HepG2 (cell line): ENCODE results near the gene CCL7. TPM values are rescaled to one million over a fixed set of nuclear protein-coding genes. Genes with fewer than 3 reads are reported as not detected.

Experiments used
- ATAC-seq: fragments of 200-7000 bp; cut with Tn5 transposase; 3 replicates; pipeline ENCODE4 v1.9.1; 2020; ENCODE audit warnings: mild to moderate bottlenecking, moderate library complexity
- BruUV-seq: library from RNA; stranded (reverse); fragments of 400-500 nt; replicated peaks from 2 replicates; lab custom pipeline; 2021; lab: Mats Ljungman, UMichigan
- CTCF ChIA-PET: fragments of 300-600 bp; formaldehyde crosslinking; extraction: SDS; loops from one replicate; lab custom pipeline; 2021; ENCODE audit warnings: low total read pairs, inconsistent platforms, low intra/inter-chr PET ratio; lab: Yijun Ruan, JAX
- POLR2A ChIA-PET: fragments of 350-600 bp; sonication (Branson Sonifier 250); formaldehyde crosslinking; loops from one replicate; lab custom pipeline; 2020; ENCODE audit warnings: antibody characterized with exemption, inconsistent platforms; lab: Yijun Ruan, JAX
- DNase-seq: peaks from one replicate; pipeline ENCODE4 v3.0.0-alpha.2; 2015; ENCODE audit warnings: low spot score
- FAIRE-seq: peaks from 3 replicates; lab custom pipeline; 2011; peaks lifted over from hg19 to GRCh38; lab: Jason Lieb, UNC
- H2AFZ ChIP-seq: one replicate; pipeline ENCODE4 v1.6.1; 2011; ENCODE audit warnings: low read length, inconsistent platforms
- H3K27ac ChIP-seq: fragments of 300-600 bp; 3 replicates; pipeline ENCODE4 v1.8.0; 2011; ENCODE audit warnings: mixed run types, mild to moderate bottlenecking, mixed read lengths, low read length, inconsistent platforms; ENCODE audit not compliant: insufficient read depth; ENCODE audit errors: extremely low read length
- H3K27me3 ChIP-seq, 2 experiments: fragments of 200-600 bp in 1 of 2; 2 replicates in 1 of 2; 3 replicates in 1 of 2; pipeline versions ENCODE4 v1.6.0 to v1.8.0; 2011; ENCODE audit warnings: low read length in 2 of 2, mild to moderate bottlenecking in 2 of 2, moderate library complexity in 2 of 2, inconsistent platforms in 1 of 2; ENCODE audit not compliant: insufficient read depth in 2 of 2, control insufficient read depth in 1 of 2
- H3K36me3 ChIP-seq, 2 experiments: fragments of 200-600 bp in 1 of 2; replicated peaks in 1 of 2; 2 replicates in 1 of 2; 3 replicates in 1 of 2; pipeline versions ENCODE4 v1.5.1 to v1.8.0; 2011; ENCODE audit warnings: low read length in 2 of 2, inconsistent platforms in 1 of 2; ENCODE audit not compliant: insufficient read depth in 2 of 2, control insufficient read depth in 1 of 2
- H3K4me1 ChIP-seq: 2 replicates; pipeline ENCODE4 v1.5.1; 2012; ENCODE audit warnings: low read length, inconsistent platforms; ENCODE audit not compliant: insufficient read depth
- H3K4me2 ChIP-seq: 2 replicates; pipeline ENCODE4 v1.6.0; 2011; ENCODE audit warnings: low read depth, low read length, inconsistent platforms
- H3K4me3 ChIP-seq, 3 experiments: fragments of 200-600 bp in 1 of 3; sonication (generic), shearing (Covaris generic) in 1 of 3; replicated peaks in 1 of 3; 2 replicates each; pipeline ENCODE4 v1.5.1; 2011 to 2016; ENCODE audit warnings: low read length in 3 of 3, inconsistent platforms in 2 of 3, low read depth in 2 of 3, mild to moderate bottlenecking in 2 of 3, control low read depth in 1 of 3, mixed read lengths in 1 of 3; ENCODE audit not compliant: insufficient read depth in 1 of 3
- H3K79me2 ChIP-seq: one replicate; pipeline ENCODE4 v1.6.1; 2011; ENCODE audit warnings: low read length, inconsistent platforms; ENCODE audit not compliant: insufficient read depth
- H3K9ac ChIP-seq: 2 replicates; pipeline ENCODE4 v1.6.0; 2011; ENCODE audit warnings: mild to moderate bottlenecking, low read depth, low read length, inconsistent platforms; ENCODE audit not compliant: insufficient read depth
- H3K9me3 ChIP-seq: 2 replicates; pipeline ENCODE4 v1.5.1; 2012; ENCODE audit warnings: mild to moderate bottlenecking, low read length
- H4K20me1 ChIP-seq: 2 replicates; pipeline ENCODE4 v1.6.0; 2011; ENCODE audit warnings: inconsistent platforms, mild to moderate bottlenecking, low read length, moderate library complexity; ENCODE audit not compliant: insufficient read depth
- AHR ChIP-seq: IDR thresholded peaks from 2 replicates; pipeline ENCODE4 v1.6.1; 2018; ENCODE audit warnings: missing genetic modification reagents, missing compliant biosample characterization
- CCDC6 ChIP-seq: sonication (generic); formaldehyde crosslinking; IDR thresholded peaks from 2 replicates; pipeline ENCODE4 v1.8.1; 2022; ENCODE audit warnings: mild to moderate bottlenecking, missing genetic modification reagents, moderate library complexity
- EEA1 ChIP-seq: sonication (generic); formaldehyde crosslinking; IDR thresholded peaks from 2 replicates; pipeline ENCODE4 v1.5.1; 2020; ENCODE audit warnings: mild to moderate bottlenecking, missing genetic modification reagents, borderline replicate concordance
- FLYWCH1 ChIP-seq: sonication (generic); formaldehyde crosslinking; IDR thresholded peaks from 2 replicates; pipeline ENCODE4 v1.8.1; 2023; ENCODE audit warnings: mild to moderate bottlenecking, missing genetic modification reagents
- HBP1 ChIP-seq: IDR thresholded peaks from 2 replicates; pipeline ENCODE4 v1.6.1; 2016; ENCODE audit warnings: low read depth, control low read depth
- HIC2 ChIP-seq: sonication (generic); formaldehyde crosslinking; IDR thresholded peaks from 2 replicates; pipeline ENCODE4 v1.9.0; 2022; ENCODE audit warnings: low read depth, missing genetic modification reagents
- JARID2 ChIP-seq: sonication (generic); formaldehyde crosslinking; IDR thresholded peaks from 2 replicates; pipeline ENCODE4 v1.8.1; 2023; ENCODE audit warnings: missing genetic modification reagents, inconsistent platforms; ENCODE audit not compliant: insufficient replicate concordance
- KAT7 ChIP-seq: IDR thresholded peaks from 2 replicates; pipeline ENCODE4 v1.6.1; 2018; ENCODE audit warnings: borderline replicate concordance, missing compliant biosample characterization
- MLX ChIP-seq: IDR thresholded peaks from 2 replicates; pipeline ENCODE4 v1.6.1; 2016
- NFYC ChIP-seq: IDR thresholded peaks from 2 replicates; pipeline ENCODE4 v1.6.1; 2016; ENCODE audit warnings: missing genetic modification reagents, missing compliant biosample characterization
- NKX3-1 ChIP-seq: sonication (generic); formaldehyde crosslinking; IDR thresholded peaks from 2 replicates; pipeline ENCODE4 v1.5.0; 2020; ENCODE audit warnings: missing genetic modification reagents
- PITX1 ChIP-seq: sonication (generic); formaldehyde crosslinking; IDR thresholded peaks from 2 replicates; pipeline ENCODE4 v1.5.1; 2020; ENCODE audit warnings: mild to moderate bottlenecking, missing genetic modification reagents
- POGZ ChIP-seq: sonication (generic); formaldehyde crosslinking; IDR thresholded peaks from 2 replicates; pipeline ENCODE4 v1.4.0; 2020; ENCODE audit warnings: mild to moderate bottlenecking, missing genetic modification reagents
- RXRB ChIP-seq: IDR thresholded peaks from 2 replicates; pipeline ENCODE4 v1.6.1; 2016; ENCODE audit warnings: borderline replicate concordance, missing genetic modification reagents, missing compliant biosample characterization
- SATB2 ChIP-seq: sonication (generic); formaldehyde crosslinking; IDR thresholded peaks from 2 replicates; pipeline ENCODE4 v1.5.0; 2020; ENCODE audit warnings: missing genetic modification reagents
- SRY ChIP-seq: sonication (generic); formaldehyde crosslinking; IDR thresholded peaks from 2 replicates; pipeline ENCODE4 v1.8.0; 2022; ENCODE audit warnings: mild to moderate bottlenecking, missing genetic modification reagents
- TSC22D2 ChIP-seq: sonication (generic); formaldehyde crosslinking; IDR thresholded peaks from 2 replicates; pipeline ENCODE4 v1.5.1; 2020; ENCODE audit warnings: missing genetic modification reagents, mild to moderate bottlenecking, borderline replicate concordance
- ZNF333 ChIP-seq: sonication (generic); formaldehyde crosslinking; IDR thresholded peaks from 2 replicates; pipeline ENCODE4 v1.4.0; 2020; ENCODE audit warnings: mild to moderate bottlenecking, missing genetic modification reagents, borderline replicate concordance
- ZNF33A ChIP-seq: sonication (generic); formaldehyde crosslinking; IDR thresholded peaks from 2 replicates; pipeline ENCODE4 v1.5.1; 2020; ENCODE audit warnings: missing genetic modification reagents, mild to moderate bottlenecking, moderate library complexity, borderline replicate concordance
- ZNF543 ChIP-seq: sonication (generic); formaldehyde crosslinking; IDR thresholded peaks from 2 replicates; pipeline ENCODE4 v1.4.0; 2020; ENCODE audit warnings: mild to moderate bottlenecking, missing genetic modification reagents
- WGBS: methylation state at CpG from one replicate; pipeline ENCODE4 v1.1.6; 2017; ENCODE audit warnings: low lambda C conversion rate; 5-methylcytosine and 5-hydroxymethylcytosine counted together
- in situ Hi-C: cut with HindIII; loops from 2 replicates; pipeline ENCODE4 v1.10.0; 2017; ENCODE audit warnings: low pct_unique_long_range_greater_than_20kb; ENCODE audit not compliant: extremely low pct_ligation_motif_present
- intact Hi-C: fragments of 100-400 bp; cut with micrococcal nuclease; formaldehyde crosslinking; loops from one replicate; pipeline ENCODE4 v1.10.0; 2022; ENCODE audit not compliant: unreplicated experiment
- polyA plus RNA-seq, 8 experiments: library from polyadenylated mRNA; depleted of rRNA in 3 of 8; stranded (reverse) in 7 of 8; unstranded in 1 of 8; fragments of >200 nt; fragmentation: Illumina TruSeq in 4 of 8; extraction: Trizol in 4 of 8; gene quantifications; 2 replicates each; pipeline versions ENCODE4 v1.2.1 to v1.2.3, GENCODE V29; 2011 to 2016; ENCODE audit warnings: low read depth in 4 of 8, missing spikeins in 1 of 8, mixed read lengths in 1 of 8; ENCODE audit not compliant: insufficient read depth in 1 of 8
- total RNA-seq, 5 experiments: library from RNA; depleted of rRNA; stranded (reverse); fragments of >200 nt; fragmentation: Illumina TruSeq; extraction: Trizol; gene quantifications; 2 replicates each; pipeline ENCODE4 v1.2.3, GENCODE V29; 2016; ENCODE audit warnings: low read depth in 1 of 5

Gene CCL7
- total and polyA plus RNA-seq, 2 of the 13 experiments (the other 11 are each of a cell fraction or from before 2014, with no cell fraction given): not detected

- no TSS peak for BruUV-seq
- DNase-seq (no peak), FAIRE-seq (no peak), ATAC-seq (no peak)
- 0% methylated on average over 2 of the region's 2 CpGs for WGBS
- in situ Hi-C loops: no loop called here
- no peaks in the 10 kb centered on the region for H3K9me3 ChIP-seq
- H3K4me2 ChIP-seq: no peak overlapping the region
- no peak overlapping the region for H2AFZ ChIP-seq
- no peaks in the 10 kb centered on the region for H3K27me3 ChIP-seq
- CTCF ChIA-PET: no interaction called here
- no peaks in the 10 kb centered on the region for H4K20me1 ChIP-seq
- TF ChIP-seq HIC2 (CRISPR knock-in tag): no peak
- no peak for TF ChIP-seq TSC22D2 (CRISPR knock-in tag)
- no peak for TF ChIP-seq POGZ (CRISPR knock-in tag)
- no peak for TF ChIP-seq SATB2 (CRISPR knock-in tag)
- no peak for TF ChIP-seq CCDC6 (CRISPR knock-in tag)
- TF ChIP-seq HBP1 (CRISPR knock-in tag): no peak
- no peak for TF ChIP-seq ZNF333
- no peak for TF ChIP-seq EEA1 (CRISPR knock-in tag)
- TF ChIP-seq JARID2 (CRISPR knock-in tag): no peak
- no peak for TF ChIP-seq ZNF33A (CRISPR knock-in tag)
- no peak for TF ChIP-seq RXRB (CRISPR knock-in tag)
- TF ChIP-seq NFYC (CRISPR knock-in tag): no peak
- TF ChIP-seq ZNF543 (CRISPR knock-in tag): no peak
- no peak for TF ChIP-seq NKX3-1
- no peak for TF ChIP-seq FLYWCH1
- no peak for TF ChIP-seq MLX
- no peak for TF ChIP-seq KAT7 (CRISPR knock-in tag)
- no peak for TF ChIP-seq SRY (CRISPR knock-in tag)
- TF ChIP-seq AHR (CRISPR knock-in tag): no peak
- no peak for TF ChIP-seq PITX1 (CRISPR knock-in tag)
- H3K36me3 ChIP-seq: no peaks in the 10 kb centered on the region
- no peak overlapping the region for H3K9ac ChIP-seq
- intact Hi-C loops: no loop called here
- H3K4me3 ChIP-seq: no peak overlapping the region
- no peak overlapping the region for H3K27ac ChIP-seq
- POLR2A ChIA-PET: no interaction called here
- H3K79me2 ChIP-seq: no peaks in the 10 kb centered on the region
- no peaks in the 10 kb centered on the region for H3K4me1 ChIP-seq
Measured at GRCh38 chr17:34303606-34304005, 33.6 kb downstream of the CCL7 start.
